GM23338 (cell line): ENCODE measurements around the gene KAT6B.

Experiments
- EZH2 ChIP-seq: fragments of 200-600 bp; sonication (generic); IDR thresholded peaks from one replicate; pipeline ENCODE4 v1.8.0; 2017; ENCODE audit warnings: antibody characterized with exemption, mild to moderate bottlenecking, low read depth; ENCODE audit not compliant: unreplicated experiment
- EZH2phosphoT487 ChIP-seq: fragments of 200-600 bp; sonication (generic); IDR thresholded peaks from one replicate; pipeline ENCODE4 v1.8.1; 2018; ENCODE audit warnings: antibody characterized with exemption; ENCODE audit not compliant: unreplicated experiment
- POLR2AphosphoS5 ChIP-seq: IDR thresholded peaks from 2 replicates; pipeline ENCODE4 v1.6.1; 2016; ENCODE audit warnings: antibody characterized with exemption, low read depth
- STAT1 ChIP-seq: IDR thresholded peaks from one replicate; pipeline ENCODE4 v1.6.1; 2016; ENCODE audit warnings: antibody characterized with exemption; ENCODE audit not compliant: unreplicated experiment
- TF ChIP-seq, protein P1 (sequence below), 2 experiments: fragments of 200-600 bp in 1 of 2; sonication (generic) in 1 of 2; conservative IDR thresholded peaks; 2 replicates each; pipeline versions ENCODE4 v1.5.1 to v1.6.1; 2016 to 2017; ENCODE audit warnings: antibody characterized with exemption in 2 of 2, low read depth in 2 of 2, mild to moderate bottlenecking in 2 of 2, moderate library complexity in 1 of 2
- TF ChIP-seq, protein P2 (sequence below): IDR thresholded peaks from one replicate; pipeline ENCODE4 v1.6.1; 2018; ENCODE audit warnings: antibody characterized with exemption; ENCODE audit not compliant: unreplicated experiment

DNA sequence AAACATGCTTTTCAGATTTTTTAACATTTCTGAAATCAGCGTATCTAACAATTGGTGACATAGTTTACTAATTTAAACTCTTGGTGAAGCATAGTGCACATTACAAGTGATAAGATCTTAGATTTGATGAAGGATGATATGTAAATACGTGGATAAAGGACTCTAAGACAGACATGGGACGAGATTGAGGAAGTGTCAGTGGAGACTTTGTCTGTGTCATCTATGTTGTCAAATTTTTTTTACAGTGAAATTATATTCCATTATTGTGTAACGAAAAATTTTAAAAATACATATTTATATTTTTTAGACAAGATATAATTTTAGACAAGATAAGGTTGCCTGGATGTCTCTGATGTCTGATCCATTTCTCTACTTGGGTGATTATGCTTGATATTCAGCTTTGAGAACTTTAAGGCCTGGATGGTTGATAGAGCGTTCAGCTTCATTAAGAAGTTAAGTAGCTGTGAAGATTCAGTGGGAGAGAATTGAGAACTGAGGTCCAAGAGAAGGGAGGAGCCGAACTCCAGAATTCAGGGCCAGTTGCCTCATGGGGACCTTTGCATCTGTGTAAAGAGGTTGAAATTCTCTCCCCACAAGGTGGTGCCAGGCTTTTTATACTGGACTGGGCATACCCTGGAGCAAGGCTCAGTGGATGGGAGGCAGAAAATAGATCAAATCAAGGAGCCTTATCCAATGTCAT, 62.7 kb downstream of the KAT6B start:
- TF ChIP-seq, protein P1, sequence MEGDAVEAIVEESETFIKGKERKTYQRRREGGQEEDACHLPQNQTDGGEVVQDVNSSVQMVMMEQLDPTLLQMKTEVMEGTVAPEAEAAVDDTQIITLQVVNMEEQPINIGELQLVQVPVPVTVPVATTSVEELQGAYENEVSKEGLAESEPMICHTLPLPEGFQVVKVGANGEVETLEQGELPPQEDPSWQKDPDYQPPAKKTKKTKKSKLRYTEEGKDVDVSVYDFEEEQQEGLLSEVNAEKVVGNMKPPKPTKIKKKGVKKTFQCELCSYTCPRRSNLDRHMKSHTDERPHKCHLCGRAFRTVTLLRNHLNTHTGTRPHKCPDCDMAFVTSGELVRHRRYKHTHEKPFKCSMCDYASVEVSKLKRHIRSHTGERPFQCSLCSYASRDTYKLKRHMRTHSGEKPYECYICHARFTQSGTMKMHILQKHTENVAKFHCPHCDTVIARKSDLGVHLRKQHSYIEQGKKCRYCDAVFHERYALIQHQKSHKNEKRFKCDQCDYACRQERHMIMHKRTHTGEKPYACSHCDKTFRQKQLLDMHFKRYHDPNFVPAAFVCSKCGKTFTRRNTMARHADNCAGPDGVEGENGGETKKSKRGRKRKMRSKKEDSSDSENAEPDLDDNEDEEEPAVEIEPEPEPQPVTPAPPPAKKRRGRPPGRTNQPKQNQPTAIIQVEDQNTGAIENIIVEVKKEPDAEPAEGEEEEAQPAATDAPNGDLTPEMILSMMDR (conservative IDR thresholded peaks at IDR 0.05; ENCODE audit: low read depth in 2 of 2): peak; percentile 20 to 31; a peak in 3 of 4 replicates
- no peak for TF ChIP-seq EZH2
- no peak for TF ChIP-seq POLR2AphosphoS5
- TF ChIP-seq, protein P2, sequence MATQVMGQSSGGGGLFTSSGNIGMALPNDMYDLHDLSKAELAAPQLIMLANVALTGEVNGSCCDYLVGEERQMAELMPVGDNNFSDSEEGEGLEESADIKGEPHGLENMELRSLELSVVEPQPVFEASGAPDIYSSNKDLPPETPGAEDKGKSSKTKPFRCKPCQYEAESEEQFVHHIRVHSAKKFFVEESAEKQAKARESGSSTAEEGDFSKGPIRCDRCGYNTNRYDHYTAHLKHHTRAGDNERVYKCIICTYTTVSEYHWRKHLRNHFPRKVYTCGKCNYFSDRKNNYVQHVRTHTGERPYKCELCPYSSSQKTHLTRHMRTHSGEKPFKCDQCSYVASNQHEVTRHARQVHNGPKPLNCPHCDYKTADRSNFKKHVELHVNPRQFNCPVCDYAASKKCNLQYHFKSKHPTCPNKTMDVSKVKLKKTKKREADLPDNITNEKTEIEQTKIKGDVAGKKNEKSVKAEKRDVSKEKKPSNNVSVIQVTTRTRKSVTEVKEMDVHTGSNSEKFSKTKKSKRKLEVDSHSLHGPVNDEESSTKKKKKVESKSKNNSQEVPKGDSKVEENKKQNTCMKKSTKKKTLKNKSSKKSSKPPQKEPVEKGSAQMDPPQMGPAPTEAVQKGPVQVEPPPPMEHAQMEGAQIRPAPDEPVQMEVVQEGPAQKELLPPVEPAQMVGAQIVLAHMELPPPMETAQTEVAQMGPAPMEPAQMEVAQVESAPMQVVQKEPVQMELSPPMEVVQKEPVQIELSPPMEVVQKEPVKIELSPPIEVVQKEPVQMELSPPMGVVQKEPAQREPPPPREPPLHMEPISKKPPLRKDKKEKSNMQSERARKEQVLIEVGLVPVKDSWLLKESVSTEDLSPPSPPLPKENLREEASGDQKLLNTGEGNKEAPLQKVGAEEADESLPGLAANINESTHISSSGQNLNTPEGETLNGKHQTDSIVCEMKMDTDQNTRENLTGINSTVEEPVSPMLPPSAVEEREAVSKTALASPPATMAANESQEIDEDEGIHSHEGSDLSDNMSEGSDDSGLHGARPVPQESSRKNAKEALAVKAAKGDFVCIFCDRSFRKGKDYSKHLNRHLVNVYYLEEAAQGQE: no peak
- TF ChIP-seq EZH2phosphoT487: no peak
- TF ChIP-seq STAT1: no peak
